Endodermal cell (in vitro differentiated cells): ENCODE results near the gene ADGRD2. TPM values are rescaled to one million over a fixed set of nuclear protein-coding genes. Genes with fewer than 3 reads are reported as not detected.

Source experiments
- DNase-seq: peaks from one replicate; pipeline ENCODE4 v3.0.0-alpha.2; 2017
- H3K27ac ChIP-seq: 2 replicates; pipeline ENCODE4 v1.5.1; 2013; ENCODE audit warnings: mild to moderate bottlenecking, low read depth, low read length, moderate library complexity
- H3K27me3 ChIP-seq: 2 replicates; pipeline ENCODE4 v1.6.1; 2013; ENCODE audit warnings: mild to moderate bottlenecking, low read length, moderate library complexity; ENCODE audit not compliant: insufficient read depth, control insufficient read depth, poor library complexity, severe bottlenecking
- H3K36me3 ChIP-seq: 2 replicates; pipeline ENCODE4 v1.7.0; 2013; ENCODE audit warnings: mild to moderate bottlenecking, low read length, moderate library complexity; ENCODE audit not compliant: control insufficient read depth, insufficient read depth
- H3K4me1 ChIP-seq: one replicate; pipeline ENCODE4 v1.7.0; 2013; ENCODE audit warnings: low read length; ENCODE audit not compliant: control insufficient read depth, insufficient read depth
- H3K4me3 ChIP-seq: 2 replicates; pipeline ENCODE4 v1.5.1; 2013; ENCODE audit warnings: mild to moderate bottlenecking, low read length, moderate library complexity
- H3K9ac ChIP-seq: 2 replicates; pipeline ENCODE4 v1.6.1; 2013; ENCODE audit warnings: mild to moderate bottlenecking, low read length, moderate library complexity; ENCODE audit not compliant: poor library complexity, severe bottlenecking; ENCODE audit errors: extremely low read depth
- H3K9me3 ChIP-seq: 2 replicates; pipeline ENCODE4 v1.6.1; 2013; ENCODE audit warnings: mild to moderate bottlenecking, low read length, moderate library complexity; ENCODE audit not compliant: control insufficient read depth
- H3K27ac Mint-ChIP-seq: 2 replicates; pipeline ENCODE4 v1.8.0; 2020; ENCODE audit warnings: mixed read lengths
- H3K27me3 Mint-ChIP-seq: 2 replicates; pipeline ENCODE4 v1.8.0; 2021; ENCODE audit warnings: mild to moderate bottlenecking, mixed read lengths; ENCODE audit not compliant: insufficient read depth
- H3K36me3 Mint-ChIP-seq: 2 replicates; pipeline ENCODE4 v1.8.0; 2020; ENCODE audit warnings: low read depth, mixed read lengths
- H3K4me1 Mint-ChIP-seq: 2 replicates; pipeline ENCODE4 v1.8.0; 2020; ENCODE audit warnings: mixed read lengths
- H3K4me3 Mint-ChIP-seq: 2 replicates; pipeline ENCODE4 v1.8.0; 2020; ENCODE audit warnings: mild to moderate bottlenecking, moderate library complexity, mixed read lengths
- H3K9me3 Mint-ChIP-seq: 2 replicates; pipeline ENCODE4 v1.8.0; 2020; ENCODE audit warnings: mild to moderate bottlenecking, mixed read lengths
- CTCF ChIP-seq: fragments of 200-600 bp; sonication (generic); conservative IDR thresholded peaks from 2 replicates; pipeline ENCODE4 v1.5.0; 2021; ENCODE audit warnings: antibody characterized with exemption, mild to moderate bottlenecking
- WGBS, 2 experiments: methylation state at CpG; one replicate each; pipeline versions ENCODE4 v1.1.5 to v1.1.7; 2013; ENCODE audit warnings: missing lambda C conversion rate in 2 of 2, mixed read lengths in 1 of 2; ENCODE audit not compliant: insufficient coverage in 1 of 2, insufficient read length in 1 of 2; 5-methylcytosine and 5-hydroxymethylcytosine counted together
- total RNA-seq, 2 donors: library from RNA; stranded (reverse); fragmentation: NEBNext Ultra II Directional in 1 of 2; extraction: Animal tissue kit (Norgen Biotek cat#: 25700) in 1 of 2; gene quantifications; 2 replicates in 1 of 2; 3 replicates in 1 of 2; pipeline ENCODE4 v1.2.1, GENCODE V29; 2021

ADGRD2 gene
- total RNA-seq, 2 donors from 2014 or later: 0.33 to 0.40 TPM

- Histone ChIP-seq H3K27ac (no peak overlapping the region), H3K4me1 (peaks cover 4% of the 10 kb centered on the region), H3K36me3 (peaks cover 5% of the 10 kb centered on the region), H3K9ac (no peak overlapping the region), H3K27me3 (no peaks in the 10 kb centered on the region), H3K4me3 (no peak overlapping the region), H3K9me3 (no peaks in the 10 kb centered on the region)
- peaks cover 18% of the 10 kb centered on the region for H3K36me3 Mint-ChIP-seq
- no peak overlapping the region for H3K4me3 Mint-ChIP-seq
- no peak overlapping the region for H3K27ac Mint-ChIP-seq
- H3K4me1 Mint-ChIP-seq: peaks cover 7% of the 10 kb centered on the region
- H3K27me3 Mint-ChIP-seq: no peaks in the 10 kb centered on the region
- no peaks in the 10 kb centered on the region for H3K9me3 Mint-ChIP-seq
- no peak for DNase-seq
- 90 to 92% methylated on average over 4 of the region's 4 CpGs for WGBS, 2 experiments
- no peak for TF ChIP-seq CTCF
These were observed 63.9 kb downstream of the ADGRD2 start for GRCh38 chr9:124514125-124514524.

- Mint-ChIP-seq H3K27ac (no peak overlapping the region), H3K9me3 (no peaks in the 10 kb centered on the region), H3K4me1 (peaks cover 7% of the 10 kb centered on the region), H3K4me3 (no peak overlapping the region), H3K36me3 (peaks cover 23% of the 10 kb centered on the region), H3K27me3 (no peaks in the 10 kb centered on the region)
- DNase-seq: no peak
- H3K4me1 ChIP-seq: peaks cover 4% of the 10 kb centered on the region
- no peak overlapping the region for H3K9ac ChIP-seq
- 89 to 94% methylated on average over 5 of the region's 5 CpGs for WGBS, 2 experiments
- no peak for TF ChIP-seq CTCF
- peaks cover 8% of the 10 kb centered on the region for H3K36me3 ChIP-seq
- H3K9me3 ChIP-seq: no peaks in the 10 kb centered on the region
- H3K4me3 ChIP-seq: no peak overlapping the region
- no peaks in the 10 kb centered on the region for H3K27me3 ChIP-seq
- no peak overlapping the region for H3K27ac ChIP-seq
These were observed 64.6 kb downstream of the ADGRD2 start for GRCh38 chr9:124514874-124515273.

DNA sequence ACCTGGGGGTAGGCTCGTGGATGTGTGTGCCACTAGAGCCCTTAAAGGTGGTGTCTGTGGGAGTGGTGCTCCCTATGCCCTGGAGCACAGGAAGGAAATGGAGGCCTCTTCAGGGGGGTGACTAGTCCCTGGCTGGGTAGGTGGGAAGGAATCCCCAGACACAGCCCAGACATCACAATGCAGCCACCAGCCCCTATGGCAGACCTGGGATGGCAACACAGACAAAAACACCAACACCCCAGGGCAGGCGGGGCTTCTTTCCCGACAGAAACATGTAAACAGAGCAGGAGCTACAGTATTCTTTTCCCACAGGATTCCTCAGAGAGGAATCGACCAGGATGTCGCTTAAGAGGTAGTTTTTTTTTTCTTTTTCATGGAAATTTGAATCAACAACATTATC lies 67.3 kb downstream of the ADGRD2 start:
- Mint-ChIP-seq H3K36me3 (peaks cover 50% of the 10 kb centered on the region), H3K4me3 (no peak overlapping the region), H3K4me1 (no peaks in the 10 kb centered on the region), H3K27me3 (no peaks in the 10 kb centered on the region), H3K27ac (no peak overlapping the region), H3K9me3 (no peaks in the 10 kb centered on the region)
- peaks cover 35% of the 10 kb centered on the region for H3K36me3 ChIP-seq
- H3K9ac ChIP-seq: no peak overlapping the region
- no peak overlapping the region for H3K4me3 ChIP-seq
- no peak for DNase-seq
- WGBS, 2 experiments: 92 to 100% methylated on average over 1 to 5 of the region's 5 CpGs
- no peaks in the 10 kb centered on the region for H3K9me3 ChIP-seq
- H3K27ac ChIP-seq: no peak overlapping the region
- no peaks in the 10 kb centered on the region for H3K27me3 ChIP-seq
- TF ChIP-seq CTCF: no peak
- H3K4me1 ChIP-seq: no peaks in the 10 kb centered on the region
